Subcutaneous adipose tissue (tissue), 4 donors: ENCODE results near the gene LRRC74A. TPM values are rescaled to one million over a fixed set of nuclear protein-coding genes. Genes with fewer than 3 reads are reported as not detected.

ENCODE experiments used
- CTCF ChIP-seq: fragments of 450-650 bp; IDR thresholded peaks from one replicate; pipeline ENCODE4 v1.5.1; 2016; ENCODE audit warnings: low read depth, mild to moderate bottlenecking, control low read depth, antibody characterized with exemption, moderate library complexity
- total RNA-seq, 4 donors: library from RNA; depleted of rRNA; stranded (reverse); fragments of >200 nt; gene quantifications; one replicate each; pipeline ENCODE4 v1.1.0, GENCODE V29; 2016

The LRRC74A gene
- total RNA-seq, 4 donors from 2014 or later: not detected

- TF ChIP-seq CTCF: no peak
These were observed 82.6 kb downstream of the LRRC74A start for GRCh38 chr14:76908834-76909233.

- TF ChIP-seq CTCF: no peak
These were observed 83.1 kb downstream of the LRRC74A start for GRCh38 chr14:76909266-76909665.

GRCh38 chr14:76910371-76910890, 84.2 kb downstream of the LRRC74A start:
- no peak for TF ChIP-seq CTCF

GRCh38 chr14:76911473-76911872, 85.3 kb downstream of the LRRC74A start:
- no peak for TF ChIP-seq CTCF

- TF ChIP-seq CTCF: no peak
These were observed 90.0 kb downstream of the LRRC74A start for GRCh38 chr14:76916040-76916715.

- TF ChIP-seq CTCF: no peak
These were observed 91.0 kb downstream of the LRRC74A start for GRCh38 chr14:76917158-76917596.

GRCh38 chr14:76917745-76918255, 91.6 kb downstream of the LRRC74A start:
- no peak for TF ChIP-seq CTCF
